Activated B cell treated with CpG ODN at 0.5 μM for 24 hours (primary cell): Measurements from ENCODE around the gene PTGR2. TPM values are rescaled to one million over a fixed set of nuclear protein-coding genes. Genes with fewer than 3 reads are reported as not detected.

Experiments
- ATAC-seq: fragments of 200-7000 bp; cut with Tn5 transposase; one replicate; pipeline ENCODE4 v1.10.0; 2021; ENCODE audit warnings: low read depth, mild to moderate bottlenecking, moderate library complexity
- CTCF ChIA-PET: fragments of 350-600 bp; sonication (Branson Sonifier 250); formaldehyde crosslinking; loops from one replicate; lab custom pipeline; 2021; ENCODE audit warnings: antibody characterized with exemption; lab: Charles Lee
- POLR2A ChIA-PET: fragments of 350-600 bp; sonication (Branson Sonifier 250); formaldehyde crosslinking; loops from one replicate; lab custom pipeline; 2021; ENCODE audit warnings: antibody characterized with exemption; lab: Charles Lee
- DNase-seq: peaks from one replicate; pipeline ENCODE4 v3.0.0; 2022
- H3K27ac Mint-ChIP-seq: one replicate; pipeline ENCODE4 v1.8.0; 2020; ENCODE audit warnings: mixed read lengths
- H3K27me3 Mint-ChIP-seq: one replicate; pipeline ENCODE4 v1.8.0; 2021; ENCODE audit warnings: mixed read lengths
- H3K36me3 Mint-ChIP-seq: one replicate; pipeline ENCODE4 v1.8.0; 2021; ENCODE audit warnings: low read depth, mixed read lengths
- H3K4me1 Mint-ChIP-seq: one replicate; pipeline ENCODE4 v1.8.0; 2021; ENCODE audit warnings: mixed read lengths
- H3K4me3 Mint-ChIP-seq: one replicate; pipeline ENCODE4 v1.8.0; 2020; ENCODE audit warnings: mild to moderate bottlenecking, mixed read lengths
- H3K9me3 Mint-ChIP-seq: one replicate; pipeline ENCODE4 v1.8.0; 2020; ENCODE audit warnings: mixed read lengths
- intact Hi-C: fragments of 100-400 bp; cut with micrococcal nuclease; formaldehyde crosslinking; loops from one replicate; pipeline ENCODE4 v1.15.1; 2024
- total RNA-seq: library from RNA; stranded (reverse); gene quantifications from 2 replicates; pipeline ENCODE4 v1.2.3, GENCODE V29; 2022
- TF ChIP-seq, protein P1 (sequence below): fragments of 200-600 bp; IDR thresholded peaks from one replicate; pipeline ENCODE4 v1.8.0; 2022; ENCODE audit warnings: antibody characterized with exemption, mild to moderate bottlenecking

The PTGR2 gene
- 4.6 and 4.8 TPM in 2 replicates for total RNA-seq

DNA sequence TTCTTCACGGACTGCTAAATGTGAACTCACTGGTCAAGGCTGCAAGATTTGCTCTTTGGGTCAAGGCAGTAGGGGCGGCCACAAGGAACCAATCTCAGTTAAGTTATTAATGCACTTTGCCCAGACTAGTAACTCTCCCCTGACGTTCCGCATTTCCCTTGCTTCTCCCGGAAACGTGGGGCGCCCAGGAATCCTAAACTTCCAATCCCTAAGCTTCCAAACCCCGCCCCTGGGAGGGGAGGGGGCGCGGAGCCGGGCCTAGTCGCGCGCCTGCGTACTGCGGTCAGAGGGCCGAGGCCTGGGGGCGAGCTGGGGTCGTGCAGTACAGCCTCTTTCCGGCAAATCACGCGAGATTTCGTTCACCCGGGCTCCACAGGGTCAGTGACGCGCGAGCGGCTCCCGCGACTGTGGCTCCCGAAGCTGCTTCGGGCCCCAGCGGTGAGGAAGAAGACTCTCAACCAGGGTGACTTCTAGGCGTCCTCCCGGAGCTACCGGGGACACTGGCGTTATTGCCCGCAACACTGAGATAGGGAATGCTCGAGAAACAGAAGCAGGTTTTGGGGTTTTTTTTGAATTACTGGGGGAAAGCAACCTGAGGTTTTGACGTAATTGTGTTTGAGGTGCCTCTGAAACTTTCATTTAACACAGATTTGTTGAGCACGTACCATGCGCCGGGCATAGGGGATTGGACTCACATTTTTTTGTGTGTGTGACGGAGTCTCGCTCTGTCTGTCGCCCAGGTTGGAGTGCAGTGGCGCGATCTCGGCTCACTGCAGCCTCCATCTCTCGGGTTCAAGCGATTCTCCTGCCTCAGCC lies at the start of gene PTGR2:
Gene PTGR2, plus strand, starts transcription at position 265 of the 816 bp plus-strand sequence. CDS start 7,032 bp downstream, outside the sequence.
- peak; percentile 96 for ATAC-seq
- CTCF ChIA-PET = interaction anchor here (1.2 to 2.6 kb wide), 4 partner anchors 24 to 122 kb away, joined by 3 to 8 read pairs (median 3); no protein-coding TSS in a partner anchor
- no peaks in the 10 kb centered on the region for H3K9me3 Mint-ChIP-seq
- peak within 1 kb of the TSS; percentile 96 for H3K27ac Mint-ChIP-seq
- H3K27me3 Mint-ChIP-seq = no peaks in the 10 kb centered on the region
- TF ChIP-seq, protein P1, sequence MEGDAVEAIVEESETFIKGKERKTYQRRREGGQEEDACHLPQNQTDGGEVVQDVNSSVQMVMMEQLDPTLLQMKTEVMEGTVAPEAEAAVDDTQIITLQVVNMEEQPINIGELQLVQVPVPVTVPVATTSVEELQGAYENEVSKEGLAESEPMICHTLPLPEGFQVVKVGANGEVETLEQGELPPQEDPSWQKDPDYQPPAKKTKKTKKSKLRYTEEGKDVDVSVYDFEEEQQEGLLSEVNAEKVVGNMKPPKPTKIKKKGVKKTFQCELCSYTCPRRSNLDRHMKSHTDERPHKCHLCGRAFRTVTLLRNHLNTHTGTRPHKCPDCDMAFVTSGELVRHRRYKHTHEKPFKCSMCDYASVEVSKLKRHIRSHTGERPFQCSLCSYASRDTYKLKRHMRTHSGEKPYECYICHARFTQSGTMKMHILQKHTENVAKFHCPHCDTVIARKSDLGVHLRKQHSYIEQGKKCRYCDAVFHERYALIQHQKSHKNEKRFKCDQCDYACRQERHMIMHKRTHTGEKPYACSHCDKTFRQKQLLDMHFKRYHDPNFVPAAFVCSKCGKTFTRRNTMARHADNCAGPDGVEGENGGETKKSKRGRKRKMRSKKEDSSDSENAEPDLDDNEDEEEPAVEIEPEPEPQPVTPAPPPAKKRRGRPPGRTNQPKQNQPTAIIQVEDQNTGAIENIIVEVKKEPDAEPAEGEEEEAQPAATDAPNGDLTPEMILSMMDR = no peak
- intact Hi-C loops = loop anchor here (1.0 to 5.0 kb wide), 3 partner anchors 35 to 231 kb away; partner anchors contain the start of genes ALDH6A1, LIN52 and ZNF410
- H3K4me3 Mint-ChIP-seq = peak within 1 kb of the TSS; percentile 93
- peak; percentile 81 for DNase-seq
- POLR2A ChIA-PET = interaction anchor here (0.5 to 3.6 kb wide), 15 partner anchors 22 to 361 kb away, joined by 3 to 30 read pairs (median 4); partner anchors contain the start of genes COQ6, FAM161B, RIOX1 and ZNF410
- peaks cover 21% of the 10 kb centered on the region for H3K4me1 Mint-ChIP-seq
- H3K36me3 Mint-ChIP-seq = peaks cover 6% of the 10 kb centered on the region

- intact Hi-C loops = no loop called here
- ATAC-seq (no peak), DNase-seq (no peak)
- CTCF ChIA-PET = interaction anchor here (1.2 kb wide), 1 partner anchor 74 kb away, joined by 4 read pairs; no protein-coding TSS in a partner anchor
- Mint-ChIP-seq H3K27ac (no peak overlapping the region), H3K36me3 (no peaks in the 10 kb centered on the region), H3K4me3 (no peak overlapping the region), H3K4me1 (no peaks in the 10 kb centered on the region), H3K9me3 (no peaks in the 10 kb centered on the region), H3K27me3 (no peaks in the 10 kb centered on the region)
- TF ChIP-seq, protein P1 = no peak
- POLR2A ChIA-PET = no interaction called here
Measured at GRCh38 chr14:73802431-73803188, 49.0 kb upstream of the PTGR2 start.

DNA sequence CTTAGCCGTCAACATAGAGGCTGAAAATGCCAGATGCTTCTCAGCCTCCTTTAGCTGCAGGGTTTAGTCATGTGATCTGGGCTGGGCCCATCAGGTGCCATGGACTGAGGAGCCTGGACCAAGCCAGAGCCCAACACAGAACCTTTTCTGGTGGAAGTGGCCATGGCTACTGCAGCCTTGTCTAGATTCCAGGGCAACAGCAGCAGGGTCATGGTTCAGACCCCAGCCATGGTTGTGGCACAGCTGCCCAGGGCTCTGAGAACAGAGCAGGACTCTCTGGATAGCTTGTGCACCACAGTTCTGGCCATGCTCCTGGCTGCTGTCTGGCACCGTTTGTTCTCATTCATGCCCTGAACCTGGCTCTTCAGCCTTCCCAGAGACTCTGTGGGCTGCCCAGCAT lies 47.0 kb upstream of the PTGR2 start:
- H3K36me3 Mint-ChIP-seq = no peaks in the 10 kb centered on the region

GRCh38 chr14:73807457-73807856 lies 44.2 kb upstream of the PTGR2 start:
- no peak for ATAC-seq
- Mint-ChIP-seq H3K27ac (no peak overlapping the region), H3K36me3 (no peaks in the 10 kb centered on the region), H3K27me3 (peaks cover 2% of the 10 kb centered on the region), H3K9me3 (no peaks in the 10 kb centered on the region), H3K4me1 (peaks cover 3% of the 10 kb centered on the region), H3K4me3 (no peak overlapping the region)
- no peak for DNase-seq
- ChIA-PET POLR2A (no interaction called here), CTCF (no interaction called here)
- intact Hi-C loops = no loop called here
- TF ChIP-seq, protein P1 = no peak

More for the DNA sequence above, 47.0 kb upstream of the PTGR2 start:
- POLR2A ChIA-PET = interaction anchor here (0.9 kb wide), 1 partner anchor 46 kb away, joined by 3 read pairs; no protein-coding TSS in a partner anchor
- CTCF ChIA-PET = no interaction called here
- Mint-ChIP-seq H3K27ac (no peak overlapping the region), H3K4me3 (no peak overlapping the region), H3K27me3 (no peaks in the 10 kb centered on the region), H3K4me1 (no peaks in the 10 kb centered on the region), H3K9me3 (no peaks in the 10 kb centered on the region)
- intact Hi-C loops = no loop called here
- ATAC-seq = no peak
- DNase-seq = no peak
- TF ChIP-seq, protein P1 = no peak
